Measurements from ENCODE around the gene CARD8. TPM values are rescaled to one million over a fixed set of nuclear protein-coding genes. Genes with fewer than 3 reads are reported as not detected.
"Not testable (repeated sequence)": the region's sequence is repeated elsewhere in the genome, so short reads cannot be mapped to it uniquely, and the experiment has no call there.

The CARD8 gene
- total and polyA plus RNA-seq, 10 donors = 61.8 to 238 (median 161) TPM

- intact Hi-C loops (cut with DNase I; ENCODE audit: low total_unique reads) = no loop called here
- no peak for DNase-seq
- H3K27me3 ChIP-seq (replicated peaks in 1 of 7) = no peaks in the 10 kb centered on the region
- peaks cover 4 to 100% (median 75%) of the 10 kb centered on the region in 6 donors for H3K36me3 ChIP-seq
- 97 to 99% (median 97%) methylated on average over 5 of the region's 5 CpGs for WGBS, 5 donors
- H3K27ac ChIP-seq = no peak overlapping the region
- no peaks in the 10 kb centered on the region for H3K4me1 ChIP-seq
- TF ChIP-seq CTCF (IDR thresholded peaks at IDR 0.05 in 8 of 11, conservative IDR thresholded peaks at IDR 0.05 in 3 of 11) (no peak), POLR2A (IDR thresholded peaks at IDR 0.05) (no peak), POLR2AphosphoS5 (IDR thresholded peaks at IDR 0.05) (no peak)
- no peaks in the 10 kb centered on the region for H3K9me3 ChIP-seq
- no peak overlapping the region for H3K4me3 ChIP-seq
Measured at GRCh38 chr19:48221628-48222027, 34.1 kb downstream of the CARD8 start.

DNA sequence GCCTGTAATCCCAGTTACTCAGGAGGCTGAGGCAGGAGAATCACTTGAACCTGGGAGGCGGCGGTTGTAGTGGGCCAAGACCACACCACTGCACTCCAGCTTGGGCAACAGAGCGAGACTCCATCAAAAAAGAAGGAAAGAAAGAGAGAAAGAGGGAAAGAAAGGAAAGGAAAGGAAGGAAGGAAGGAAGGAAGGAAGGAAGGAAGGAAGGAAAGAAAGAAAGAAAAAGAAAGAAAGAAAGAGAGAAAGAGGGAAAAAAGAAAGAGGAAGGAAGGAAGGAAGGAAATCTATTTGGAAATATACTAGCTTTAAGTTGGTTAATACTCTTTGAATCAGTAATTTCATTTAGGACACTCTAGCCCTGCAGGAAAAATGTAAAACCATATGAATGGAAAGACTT, 34.9 kb downstream of the CARD8 start:
- H3K4me1 ChIP-seq; H3K4me3 ChIP-seq; H3K27me3 ChIP-seq (replicated peaks in 1 of 7); intact Hi-C loops (cut with DNase I; ENCODE audit: low total_unique reads); H3K9me3 ChIP-seq; DNase-seq: not testable (repeated sequence)
- peak overlapping the region in 1 of 8 donors; percentile 27 for H3K27ac ChIP-seq
- H3K36me3 ChIP-seq = peaks cover 4 to 100% (median 75%) of the 10 kb centered on the region in 6 donors
- WGBS, 5 donors = 94 to 100% (median 98%) methylated on average over 3 of the region's 3 CpGs

DNA sequence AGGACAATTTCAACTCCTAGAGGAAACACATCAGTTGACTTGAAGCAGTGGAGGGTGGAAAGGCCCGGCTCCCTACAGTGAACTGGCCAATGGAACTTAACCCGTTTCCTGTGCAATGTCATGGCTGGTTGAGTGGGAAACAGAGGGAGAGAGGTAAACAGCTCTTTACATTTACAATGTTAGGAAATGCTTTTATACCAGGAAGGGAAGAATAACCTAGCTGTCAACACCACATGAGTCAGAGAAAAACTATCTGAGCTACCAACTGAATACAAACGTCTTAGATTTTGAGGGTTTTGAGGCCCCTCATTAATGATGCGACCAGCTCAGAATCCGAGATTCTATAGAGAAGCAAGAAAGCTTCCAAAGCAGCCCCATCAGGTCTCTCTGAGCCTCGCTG, 36.7 kb downstream of the CARD8 start:
- Histone ChIP-seq H3K4me3 (no peak overlapping the region), H3K27ac (no peak overlapping the region), H3K36me3 (peaks cover 4 to 100% (median 77%) of the 10 kb centered on the region in 6 donors), H3K27me3 (replicated peaks in 1 of 7) (no peaks in the 10 kb centered on the region), H3K9me3 (no peaks in the 10 kb centered on the region), H3K4me1 (no peaks in the 10 kb centered on the region)
- no peak for TF ChIP-seq POLR2AphosphoS5 (IDR thresholded peaks at IDR 0.05)
- no peak for TF ChIP-seq CTCF (IDR thresholded peaks at IDR 0.05 in 8 of 11, conservative IDR thresholded peaks at IDR 0.05 in 3 of 11)
- TF ChIP-seq POLR2A (IDR thresholded peaks at IDR 0.05) = no peak
- no peak for DNase-seq
- intact Hi-C loops (cut with DNase I; ENCODE audit: low total_unique reads) = no loop called here
- WGBS, 5 donors = 87 to 94% (median 92%) methylated on average over 6 of the region's 6 CpGs

DNA sequence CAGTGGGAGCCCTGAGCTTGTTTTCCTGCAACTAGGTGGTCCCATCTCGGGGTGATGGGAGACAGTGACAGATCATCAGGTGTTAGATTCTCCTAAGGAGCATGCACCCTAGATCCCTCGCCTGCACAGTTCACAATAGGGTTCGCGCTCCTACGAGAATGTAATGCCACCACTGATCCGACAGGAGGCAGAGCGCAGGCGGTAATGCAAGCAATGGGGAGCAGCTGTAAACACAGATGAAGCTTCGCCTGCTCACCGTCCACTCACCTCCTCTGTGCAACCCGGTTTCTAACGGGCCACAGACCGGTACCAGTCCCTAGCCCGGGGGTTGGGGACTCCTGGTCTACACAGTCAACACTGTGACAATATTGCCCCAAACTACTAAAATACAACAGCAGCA, 38.8 kb downstream of the CARD8 start:
- H3K36me3 ChIP-seq = peaks cover 4 to 100% (median 72%) of the 10 kb centered on the region in 6 donors
- 85 to 95% (median 91%) methylated on average over 13 to 14 of the region's 14 CpGs for WGBS, 5 donors

More for the DNA sequence above, 38.8 kb downstream of the CARD8 start:
- no peak for DNase-seq
- intact Hi-C loops (cut with DNase I; ENCODE audit: low total_unique reads) = no loop called here
- Histone ChIP-seq H3K27me3 (replicated peaks in 1 of 7) (no peaks in the 10 kb centered on the region), H3K9me3 (no peaks in the 10 kb centered on the region), H3K4me1 (no peaks in the 10 kb centered on the region), H3K4me3 (no peak overlapping the region), H3K27ac (no peak overlapping the region)
- TF ChIP-seq POLR2A (IDR thresholded peaks at IDR 0.05) (no peak), POLR2AphosphoS5 (IDR thresholded peaks at IDR 0.05) (no peak), CTCF (IDR thresholded peaks at IDR 0.05 in 8 of 11, conservative IDR thresholded peaks at IDR 0.05 in 3 of 11) (no peak)

Data from spleen (tissue), 11 donors.